Liver (tissue), 3 donors: Measurements from ENCODE around the gene CPNE5.

Experiments used
- CTCF ChIP-seq: fragments of 150-350 bp; IDR thresholded peaks from 2 replicates; pipeline ENCODE4 v1.5.1; 2017; ENCODE audit warnings: improper control_type of control experiment, low read depth, low read length; ENCODE audit not compliant: missing input control
- EGR1 ChIP-seq, 2 donors: IDR thresholded peaks; 2 replicates each; pipeline ENCODE4 v1.6.1; 2016 to 2018; ENCODE audit warnings: antibody characterized with exemption in 2 of 2, low read depth in 2 of 2
- JUND ChIP-seq, 2 donors: IDR thresholded peaks; 2 replicates each; pipeline ENCODE4 v1.6.1; 2016; ENCODE audit warnings: antibody characterized with exemption in 2 of 2
- RAD21 ChIP-seq, 2 donors: IDR thresholded peaks; 2 replicates each; pipeline ENCODE4 v1.6.1; 2016; ENCODE audit warnings: antibody characterized with exemption in 2 of 2, mild to moderate bottlenecking in 2 of 2
- SP1 ChIP-seq: IDR thresholded peaks from 2 replicates; pipeline ENCODE4 v1.6.1; 2018; ENCODE audit warnings: antibody characterized with exemption, mild to moderate bottlenecking
- YY1 ChIP-seq: IDR thresholded peaks from 2 replicates; pipeline ENCODE4 v1.6.1; 2016; ENCODE audit warnings: antibody characterized with exemption, mild to moderate bottlenecking
- TF ChIP-seq, protein P1 (sequence below): IDR thresholded peaks from 2 replicates; pipeline ENCODE4 v1.6.1; 2016; ENCODE audit warnings: antibody characterized with exemption, mild to moderate bottlenecking
- TF ChIP-seq, protein P2 (sequence below): IDR thresholded peaks from 2 replicates; pipeline ENCODE4 v1.6.1; 2016; ENCODE audit warnings: antibody characterized with exemption
- donor health status: healthy.
- donor health status: healthy.

GRCh38 chr6:36813526-36813925 is 25.7 kb downstream of the CPNE5 start:
- no peak for TF ChIP-seq CTCF
- TF ChIP-seq, protein P1, sequence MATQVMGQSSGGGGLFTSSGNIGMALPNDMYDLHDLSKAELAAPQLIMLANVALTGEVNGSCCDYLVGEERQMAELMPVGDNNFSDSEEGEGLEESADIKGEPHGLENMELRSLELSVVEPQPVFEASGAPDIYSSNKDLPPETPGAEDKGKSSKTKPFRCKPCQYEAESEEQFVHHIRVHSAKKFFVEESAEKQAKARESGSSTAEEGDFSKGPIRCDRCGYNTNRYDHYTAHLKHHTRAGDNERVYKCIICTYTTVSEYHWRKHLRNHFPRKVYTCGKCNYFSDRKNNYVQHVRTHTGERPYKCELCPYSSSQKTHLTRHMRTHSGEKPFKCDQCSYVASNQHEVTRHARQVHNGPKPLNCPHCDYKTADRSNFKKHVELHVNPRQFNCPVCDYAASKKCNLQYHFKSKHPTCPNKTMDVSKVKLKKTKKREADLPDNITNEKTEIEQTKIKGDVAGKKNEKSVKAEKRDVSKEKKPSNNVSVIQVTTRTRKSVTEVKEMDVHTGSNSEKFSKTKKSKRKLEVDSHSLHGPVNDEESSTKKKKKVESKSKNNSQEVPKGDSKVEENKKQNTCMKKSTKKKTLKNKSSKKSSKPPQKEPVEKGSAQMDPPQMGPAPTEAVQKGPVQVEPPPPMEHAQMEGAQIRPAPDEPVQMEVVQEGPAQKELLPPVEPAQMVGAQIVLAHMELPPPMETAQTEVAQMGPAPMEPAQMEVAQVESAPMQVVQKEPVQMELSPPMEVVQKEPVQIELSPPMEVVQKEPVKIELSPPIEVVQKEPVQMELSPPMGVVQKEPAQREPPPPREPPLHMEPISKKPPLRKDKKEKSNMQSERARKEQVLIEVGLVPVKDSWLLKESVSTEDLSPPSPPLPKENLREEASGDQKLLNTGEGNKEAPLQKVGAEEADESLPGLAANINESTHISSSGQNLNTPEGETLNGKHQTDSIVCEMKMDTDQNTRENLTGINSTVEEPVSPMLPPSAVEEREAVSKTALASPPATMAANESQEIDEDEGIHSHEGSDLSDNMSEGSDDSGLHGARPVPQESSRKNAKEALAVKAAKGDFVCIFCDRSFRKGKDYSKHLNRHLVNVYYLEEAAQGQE: no peak
- no peak for TF ChIP-seq YY1
- TF ChIP-seq SP1: no peak
- no peak for TF ChIP-seq EGR1 (IDR thresholded peaks at IDR 0.05; ENCODE audit: low read depth in 2 of 2)
- TF ChIP-seq RAD21 (IDR thresholded peaks at IDR 0.05): no peak
- TF ChIP-seq, protein P2, sequence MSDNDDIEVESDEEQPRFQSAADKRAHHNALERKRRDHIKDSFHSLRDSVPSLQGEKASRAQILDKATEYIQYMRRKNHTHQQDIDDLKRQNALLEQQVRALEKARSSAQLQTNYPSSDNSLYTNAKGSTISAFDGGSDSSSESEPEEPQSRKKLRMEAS: no peak
- no peak for TF ChIP-seq JUND (IDR thresholded peaks at IDR 0.05)
